Stomach (tissue), 9 donors: ENCODE measurements around the gene BLTP3A. TPM values are rescaled to one million over a fixed set of nuclear protein-coding genes. Genes with fewer than 3 reads are reported as not detected.
"Not testable (repeated sequence)": the region's sequence is repeated elsewhere in the genome, so short reads cannot be mapped to it uniquely, and the experiment has no call there.

Experiments
- DNase-seq, 2 donors: peaks; one replicate each; pipeline versions ENCODE4 v3.0.0 to v3.0.0-alpha.2; 2013 to 2019
- H3K27ac ChIP-seq, 5 donors: fragments of 200-600 bp in 4 of 5; sonication (generic) in 4 of 5; one replicate each; pipeline ENCODE4 v1.5.1; 2013 to 2019; ENCODE audit warnings: mild to moderate bottlenecking in 1 of 5, moderate library complexity in 1 of 5
- H3K27me3 ChIP-seq, 3 donors: fragments of 200-600 bp; sonication (generic); one replicate each; pipeline ENCODE4 v1.5.1; 2017 to 2019; ENCODE audit warnings: mixed run types in 1 of 3
- H3K36me3 ChIP-seq, 4 donors: fragments of 200-600 bp; sonication (generic); 1 replicate in 3 of 4; 2 replicates in 1 of 4; pipeline ENCODE4 v1.5.1; 2016 to 2019
- H3K4me1 ChIP-seq, 4 donors: fragments of 200-600 bp; sonication (generic); one replicate each; pipeline ENCODE4 v1.5.1; 2016 to 2019
- H3K4me3 ChIP-seq, 4 donors: fragments of 200-600 bp; sonication (generic) in 3 of 4; one replicate each; pipeline ENCODE4 v1.5.1; 2016 to 2019; ENCODE audit warnings: mild to moderate bottlenecking in 1 of 4
- H3K9me3 ChIP-seq, 4 donors: fragments of 200-600 bp; sonication (generic); one replicate each; pipeline ENCODE4 v1.5.1; 2016 to 2019
- CTCF ChIP-seq, 7 experiments: fragments of 450-650 bp in 4 of 7; fragments of 200-600 bp in 3 of 7; sonication (generic) in 3 of 7; IDR thresholded peaks; one replicate each; pipeline ENCODE4 v1.5.1; 2016 to 2019; ENCODE audit warnings: antibody characterized with exemption in 7 of 7, control low read depth in 2 of 7, mild to moderate bottlenecking in 1 of 7
- EP300 ChIP-seq: sonication (generic); formaldehyde crosslinking; IDR thresholded peaks from one replicate; pipeline ENCODE4 v1.6.1; 2017; ENCODE audit warnings: antibody characterized with exemption
- POLR2A ChIP-seq, 4 donors: fragments of 450-650 bp; IDR thresholded peaks; one replicate each; pipeline ENCODE4 v1.6.1; 2016; ENCODE audit warnings: antibody characterized with exemption in 4 of 4, control low read depth in 2 of 4, mild to moderate bottlenecking in 1 of 4, moderate library complexity in 1 of 4
- POLR2AphosphoS5 ChIP-seq, 3 donors: sonication (generic); formaldehyde crosslinking; IDR thresholded peaks; one replicate each; pipeline ENCODE4 v1.6.1; 2016; ENCODE audit warnings: antibody characterized with exemption in 3 of 3
- WGBS, 5 donors: extraction: QIAGEN DNeasy Blood & Tissue Kit in 3 of 5; methylation state at CpG; one replicate each; pipeline versions ENCODE4 v1.1.5 to v1.1.7; 2013 to 2018; 5-methylcytosine and 5-hydroxymethylcytosine counted together
- intact Hi-C: fragments of 100-400 bp; cut with DNase I; formaldehyde crosslinking; loops from one replicate; pipeline ENCODE4 v1.15.1; 2023; ENCODE audit warnings: low total_unique reads
- polyA plus RNA-seq, 3 donors: library from polyadenylated mRNA; stranded (reverse); fragments of 200-250 nt; gene quantifications; one replicate each; pipeline ENCODE4 v1.2.3, GENCODE V29; 2013
- total RNA-seq, 5 donors: library from RNA; depleted of rRNA; stranded (reverse); fragments of >200 nt; gene quantifications; one replicate each; pipeline versions ENCODE4 v1.1.0 to v1.2.3, GENCODE V29; 2014 to 2016
- donor health status: healthy with polysubstance abuse.
- donor health status: Bipolar disorder and iron deficiency.
- donor health status: healthy.

The BLTP3A gene
- total and polyA plus RNA-seq, 8 donors: 2.0 to 17.5 (median 8.3) TPM

- Histone ChIP-seq H3K9me3 (no peaks in the 10 kb centered on the region), H3K4me3 (no peak overlapping the region), H3K4me1 (peaks cover 0 to 55% (median 15%) of the 10 kb centered on the region in 4 donors), H3K36me3 (no peaks in the 10 kb centered on the region), H3K27me3 (no peaks in the 10 kb centered on the region), H3K27ac (no peak overlapping the region)
- intact Hi-C loops: no loop called here
- WGBS, 5 donors: 68 to 80% (median 76%) methylated on average over 9 of the region's 9 CpGs
- no peak for TF ChIP-seq POLR2AphosphoS5 (IDR thresholded peaks at IDR 0.05)
- no peak for TF ChIP-seq EP300
- no peak for TF ChIP-seq POLR2A (IDR thresholded peaks at IDR 0.05)
- TF ChIP-seq CTCF (IDR thresholded peaks at IDR 0.05): no peak
- no peak for DNase-seq
Measured at GRCh38 chr6:34806738-34807453, 15.0 kb downstream of the BLTP3A start.

GRCh38 chr6:34808473-34808872, 16.6 kb downstream of the BLTP3A start:
- intact Hi-C loops, H3K27ac ChIP-seq, H3K36me3 ChIP-seq, H3K27me3 ChIP-seq, H3K4me3 ChIP-seq, H3K9me3 ChIP-seq, DNase-seq: not testable (repeated sequence)
- WGBS, 5 donors: 95 to 98% (median 96%) methylated on average over 3 of the region's 3 CpGs
- H3K4me1 ChIP-seq: peaks cover 0 to 61% (median 17%) of the 10 kb centered on the region in 4 donors

GRCh38 chr6:34809419-34809818, 17.5 kb downstream of the BLTP3A start:
- 81 to 92% (median 87%) methylated on average over 9 of the region's 9 CpGs for WGBS, 5 donors
- H3K36me3 ChIP-seq, H3K4me3 ChIP-seq, DNase-seq, H3K27ac ChIP-seq, H3K9me3 ChIP-seq, intact Hi-C loops, H3K27me3 ChIP-seq: not testable (repeated sequence)
- peaks cover 0 to 54% (median 22%) of the 10 kb centered on the region in 4 donors for H3K4me1 ChIP-seq

- H3K4me1 ChIP-seq: peaks cover 0 to 46% (median 18%) of the 10 kb centered on the region in 4 donors
- TF ChIP-seq POLR2A (IDR thresholded peaks at IDR 0.05) (no peak), CTCF (IDR thresholded peaks at IDR 0.05) (no peak), EP300 (no peak), POLR2AphosphoS5 (IDR thresholded peaks at IDR 0.05) (no peak)
- H3K4me3 ChIP-seq: no peak overlapping the region
- 84 to 89% (median 86%) methylated on average over 10 of the region's 10 CpGs for WGBS, 5 donors
- H3K9me3 ChIP-seq: no peaks in the 10 kb centered on the region
- intact Hi-C loops: no loop called here
- no peak overlapping the region for H3K27ac ChIP-seq
- H3K36me3 ChIP-seq: no peaks in the 10 kb centered on the region
- no peak for DNase-seq
- H3K27me3 ChIP-seq: no peaks in the 10 kb centered on the region
Measured at GRCh38 chr6:34810017-34810882, 18.4 kb downstream of the BLTP3A start.

- peak; percentile 38 to 49 for DNase-seq
- Histone ChIP-seq H3K9me3 (no peaks in the 10 kb centered on the region), H3K4me3 (no peak overlapping the region), H3K4me1 (peaks cover 0 to 39% (median 15%) of the 10 kb centered on the region in 4 donors), H3K27ac (no peak overlapping the region), H3K36me3 (no peaks in the 10 kb centered on the region), H3K27me3 (no peaks in the 10 kb centered on the region)
- 25 to 37% (median 29%) methylated on average over 5 of the region's 5 CpGs for WGBS, 5 donors
- TF ChIP-seq POLR2A (IDR thresholded peaks at IDR 0.05): no peak
- TF ChIP-seq CTCF (IDR thresholded peaks at IDR 0.05): no peak
- no peak for TF ChIP-seq EP300
- no peak for TF ChIP-seq POLR2AphosphoS5 (IDR thresholded peaks at IDR 0.05)
- intact Hi-C loops: no loop called here
Measured at GRCh38 chr6:34810936-34811632, 19.2 kb downstream of the BLTP3A start.
